GM21529 (cell line): ENCODE data around the gene EML6.
"Not testable (repeated sequence)": the region's sequence is repeated elsewhere in the genome, so short reads cannot be mapped to it uniquely, and the experiment has no call there.

Experiments used
- ATAC-seq: cut with Tn5 transposase; IDR thresholded peaks from one replicate; pipeline ENCODE4 v1.9.1; 2021; ENCODE audit not compliant: unreplicated experiment

Gene EML6

DNA sequence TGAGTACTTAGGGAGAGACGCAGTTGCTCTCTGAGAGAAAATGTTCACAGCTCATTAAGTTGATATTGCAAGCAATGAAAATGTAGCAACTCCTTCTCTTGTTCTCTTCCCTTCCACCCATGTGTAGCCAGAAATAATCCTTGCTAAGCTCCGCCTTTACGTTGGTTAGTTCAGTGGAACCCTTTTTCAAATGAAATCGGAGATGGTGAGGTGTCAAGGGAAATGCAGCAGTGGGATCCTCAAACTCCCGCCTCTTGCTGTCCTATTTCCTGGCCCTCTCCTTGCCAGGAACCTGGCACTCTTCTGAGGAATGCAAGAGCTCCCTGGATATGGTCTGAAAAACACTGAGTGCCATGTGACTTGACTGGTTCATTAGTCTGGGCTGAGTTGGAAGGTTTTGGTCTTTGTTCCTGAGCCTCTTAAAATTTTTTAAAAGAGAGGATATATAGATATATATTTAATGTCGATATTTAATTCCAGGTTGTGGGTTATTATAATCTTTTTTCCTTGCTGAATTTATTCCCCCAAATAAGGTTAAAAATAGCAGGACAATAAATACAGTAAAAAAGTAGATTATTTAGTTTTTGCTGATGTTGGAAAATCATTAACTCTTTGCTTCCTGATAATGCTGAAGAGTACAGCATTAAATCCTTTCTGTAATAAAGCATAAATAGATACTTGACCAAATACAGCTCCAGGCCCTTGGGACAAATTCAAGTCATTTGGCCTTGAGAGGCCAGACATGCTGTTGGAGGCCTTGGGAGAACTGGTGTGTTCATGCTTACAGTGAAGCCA lies 116.2 kb downstream of the EML6 start:
- no peak for ATAC-seq

DNA sequence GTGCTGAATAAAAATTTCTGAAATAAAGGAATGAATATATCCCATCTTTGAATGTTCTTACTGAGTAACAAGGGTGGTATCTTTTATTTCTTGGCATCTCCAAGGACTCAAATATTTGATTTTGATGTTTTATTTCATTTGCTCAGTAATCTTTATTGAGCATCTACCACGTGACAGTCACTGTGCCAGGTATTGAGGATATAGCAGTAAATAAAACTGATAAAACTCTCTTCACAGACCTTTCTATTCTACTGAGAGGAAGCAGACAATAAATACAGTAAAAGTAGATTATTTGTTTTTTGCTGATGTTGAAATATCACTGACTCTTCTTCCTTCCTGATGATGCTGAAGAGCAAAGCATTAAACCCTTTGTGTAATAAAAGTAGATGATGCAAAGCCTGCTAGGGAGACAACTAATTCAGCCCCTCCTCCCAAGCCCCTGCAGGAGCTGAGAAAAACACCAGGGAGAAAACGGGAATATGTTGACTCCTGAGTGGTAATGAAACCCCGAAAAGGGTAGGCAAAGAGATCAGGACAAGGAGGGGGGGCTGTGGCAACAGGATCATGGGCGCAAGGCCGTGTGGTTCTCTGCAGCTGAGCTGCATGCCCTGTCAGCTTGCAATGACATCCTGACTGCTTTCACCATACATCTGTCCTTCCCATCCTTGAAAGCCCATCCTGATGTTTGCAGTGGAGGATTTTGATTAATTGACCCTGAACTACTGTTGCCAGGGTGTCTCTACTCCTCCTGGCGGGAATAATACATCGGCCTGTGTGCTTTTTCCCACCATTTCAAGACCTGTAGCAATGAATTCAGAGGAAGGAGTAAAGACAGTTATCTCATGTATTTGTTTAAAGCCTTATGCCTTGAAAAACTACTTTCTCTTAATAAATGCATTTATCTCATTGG lies 117.4 kb downstream of the EML6 start:
- ATAC-seq: no peak

DNA sequence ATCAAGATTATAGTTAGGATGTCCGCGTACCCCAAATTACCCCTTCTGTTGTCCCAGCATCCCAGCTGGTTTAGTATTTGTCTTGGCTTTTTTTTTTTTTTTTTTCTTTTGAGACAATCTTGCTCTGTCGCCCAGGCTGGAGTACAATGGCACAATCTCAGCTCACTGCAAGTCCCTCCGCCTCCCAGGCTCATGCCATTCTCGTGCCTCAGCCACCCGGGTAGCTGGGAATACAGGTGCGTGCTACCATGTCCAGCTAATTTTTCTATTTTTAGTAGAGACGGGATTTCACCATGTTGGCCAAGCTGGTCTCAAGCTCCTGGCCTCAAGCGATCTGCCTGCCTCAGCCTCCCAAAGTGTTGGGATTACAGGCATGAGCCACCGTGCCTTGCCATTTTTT lies 118.0 kb downstream of the EML6 start:
- ATAC-seq: not testable (repeated sequence)

DNA sequence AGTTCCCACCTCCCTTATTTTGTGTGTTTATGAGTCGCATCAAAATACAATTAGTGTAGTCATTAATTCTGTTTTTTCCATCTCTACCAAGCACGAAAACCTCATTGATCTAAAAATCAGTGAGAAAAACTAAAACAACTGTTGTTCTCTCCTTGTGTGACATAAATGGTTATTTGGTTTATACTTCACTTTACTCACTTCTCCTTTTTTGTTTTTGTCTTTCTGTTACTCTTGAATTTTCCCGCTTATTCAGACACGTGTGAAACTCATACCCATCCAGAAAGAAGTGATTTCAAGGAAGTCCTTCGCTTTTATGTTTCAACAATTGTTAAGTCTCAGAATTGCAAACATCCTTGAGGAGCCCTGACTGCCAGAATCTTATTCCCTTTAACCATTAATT lies 121.6 kb downstream of the EML6 start:
- ATAC-seq: no peak

GRCh38 chr2:54845514-54845913 lies 122.1 kb downstream of the EML6 start:
- ATAC-seq: peak; percentile 72

GRCh38 chr2:54850171-54851122 lies 127.0 kb downstream of the EML6 start:
- no peak for ATAC-seq

- ATAC-seq: no peak
These were observed 130.3 kb downstream of the EML6 start for GRCh38 chr2:54853616-54854310.

- no peak for ATAC-seq
These were observed 132.0 kb downstream of the EML6 start for GRCh38 chr2:54855434-54855833.

DNA sequence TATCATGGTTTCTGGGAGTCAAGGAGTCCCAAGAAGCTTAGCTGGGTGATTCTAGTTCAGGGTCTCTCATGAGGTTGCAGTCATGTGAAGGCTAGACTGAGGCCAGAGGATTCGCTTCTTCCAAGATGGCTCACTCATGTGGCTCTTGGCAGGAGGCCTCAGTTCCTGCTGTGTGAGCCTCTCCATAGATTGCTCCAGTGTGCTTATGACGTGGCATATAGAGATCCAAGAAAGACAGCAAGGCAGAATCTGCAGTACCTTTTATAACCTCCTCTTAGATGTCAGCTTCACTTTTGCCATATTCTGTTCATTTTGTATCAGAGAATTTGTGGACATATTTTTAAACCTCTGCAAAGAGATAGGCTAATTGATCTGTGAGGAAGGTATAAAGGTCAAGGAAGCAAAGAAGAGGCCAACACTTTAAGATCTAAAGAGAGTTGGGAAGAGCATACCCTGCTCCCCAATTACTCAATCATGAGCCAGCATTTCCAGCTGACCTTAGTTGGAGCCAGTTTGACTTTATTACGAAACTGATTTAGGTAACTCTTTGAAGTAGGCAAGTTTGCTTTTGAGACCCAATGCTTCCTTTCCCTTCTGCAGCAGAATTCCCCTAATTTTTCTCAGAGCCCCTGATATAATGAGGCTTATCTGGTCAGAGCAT lies 134.7 kb downstream of the EML6 start:
- ATAC-seq: no peak

- ATAC-seq: no peak
These were observed 136.0 kb downstream of the EML6 start for GRCh38 chr2:54859416-54859815.

GRCh38 chr2:54859997-54860701 lies 136.7 kb downstream of the EML6 start:
- no peak for ATAC-seq

DNA sequence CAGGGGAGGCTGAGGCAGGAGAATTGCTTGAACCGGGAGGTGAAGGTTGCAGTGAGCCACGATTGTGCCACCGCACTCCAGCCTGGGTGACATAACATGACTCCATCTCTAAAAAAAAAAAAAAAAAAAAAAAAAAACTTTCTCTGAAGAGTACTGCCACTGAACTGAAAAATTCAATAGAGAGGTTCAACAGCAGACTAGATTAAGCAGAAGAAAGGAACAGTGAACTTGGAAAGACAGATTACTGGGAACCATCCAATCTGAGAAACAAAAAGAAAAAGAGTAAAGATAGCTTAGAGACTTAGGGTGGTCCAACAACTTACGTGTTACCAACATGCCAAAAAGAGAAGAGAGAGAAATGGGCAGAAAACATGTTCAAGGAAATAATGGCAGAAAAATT lies 138.8 kb downstream of the EML6 start:
- no peak for ATAC-seq

DNA sequence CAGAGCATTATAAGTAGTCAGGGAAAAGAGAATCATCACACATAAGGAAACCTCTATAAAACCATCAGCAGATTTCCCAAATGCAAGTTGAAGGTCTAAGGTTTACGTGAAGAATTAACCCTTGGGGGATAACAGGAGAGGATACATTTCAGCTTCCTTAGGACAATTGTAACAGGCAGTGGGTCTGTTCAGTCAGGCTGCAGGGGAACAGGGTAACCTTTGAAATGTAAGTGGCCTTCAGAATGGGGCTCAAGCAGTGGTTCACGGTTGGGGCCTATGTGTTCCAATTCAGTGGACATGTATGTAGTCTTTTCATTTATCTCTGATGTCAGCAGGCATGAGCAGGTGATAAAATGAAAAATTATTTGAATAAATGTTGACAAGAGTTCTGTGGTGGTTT lies 139.3 kb downstream of the EML6 start:
- no peak for ATAC-seq

- ATAC-seq: no peak
These were observed 140.2 kb downstream of the EML6 start for GRCh38 chr2:54863660-54864059.

GRCh38 chr2:54864096-54864495 lies 140.6 kb downstream of the EML6 start:
- no peak for ATAC-seq

DNA sequence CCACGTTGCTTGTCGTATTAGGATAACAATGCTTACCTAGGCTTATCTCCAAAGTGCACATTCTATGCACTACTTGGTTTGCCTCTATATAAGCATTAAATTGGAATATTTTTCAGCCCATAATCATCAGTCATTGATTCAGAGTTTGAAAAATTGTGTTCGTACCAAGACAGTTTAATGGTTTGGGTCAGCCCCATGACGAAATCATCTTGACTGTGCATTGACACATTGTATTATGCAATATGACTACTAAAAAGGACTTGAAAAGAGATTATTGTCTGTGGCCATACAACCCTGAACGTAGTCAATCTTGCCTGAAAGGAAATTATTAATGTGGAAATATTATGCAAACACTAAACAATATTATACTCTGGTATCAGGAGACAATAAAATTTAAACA lies 141.3 kb downstream of the EML6 start:
- ATAC-seq: no peak

DNA sequence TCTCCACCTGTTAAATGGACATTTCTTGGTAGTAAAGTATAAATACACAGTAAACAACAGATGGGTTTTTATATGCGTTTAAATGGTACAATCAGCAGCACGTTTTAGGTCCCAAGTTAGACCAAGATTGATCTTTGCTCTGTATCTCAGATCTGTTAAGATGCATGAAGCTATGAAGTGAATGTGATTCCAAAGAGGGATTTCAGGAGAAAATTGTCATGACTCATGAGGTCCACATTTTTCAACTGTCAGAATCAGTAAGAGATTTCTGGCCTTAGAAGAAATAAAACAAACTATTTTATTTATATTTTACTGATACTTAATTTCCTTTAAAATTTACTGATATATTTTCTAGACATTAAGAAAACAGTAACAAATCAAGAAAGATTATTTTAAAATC lies 142.7 kb downstream of the EML6 start:
- ATAC-seq: no peak

DNA sequence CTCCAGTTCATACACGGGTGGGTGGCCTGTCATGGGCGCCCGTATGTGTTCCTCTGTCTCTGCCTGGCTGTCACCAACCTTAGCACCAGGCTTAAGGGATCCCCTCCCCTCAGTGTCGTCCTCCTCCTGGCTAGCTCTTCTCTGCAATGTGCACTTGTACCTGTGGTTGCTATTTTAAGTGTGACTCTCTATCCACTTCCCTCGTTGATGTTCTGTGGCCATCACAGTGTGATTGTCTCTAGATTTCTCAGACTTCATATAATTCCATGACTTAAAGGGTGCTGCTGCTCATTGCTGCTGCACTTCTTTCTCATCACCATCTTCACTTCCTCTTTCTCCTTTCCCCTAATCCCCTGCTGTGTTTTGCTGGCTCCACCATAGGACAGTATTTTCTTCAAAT lies 143.4 kb downstream of the EML6 start:
- peak; percentile 90 for ATAC-seq

- peak; percentile 56 for ATAC-seq
These were observed 144.0 kb downstream of the EML6 start for GRCh38 chr2:54867457-54867856.
